ENCODE measurements around the gene CCDC149. TPM values are rescaled to one million over a fixed set of nuclear protein-coding genes. Genes with fewer than 3 reads are reported as not detected.

CCDC149 gene
- total and polyA plus RNA-seq, 2 donors (not counting 1 experiment from before 2014, with no cell fraction given), result not detected

GRCh38 chr4:24840826-24841543 is 71.9 kb downstream of the CCDC149 start:
- Mint-ChIP-seq H3K4me3 (no peak overlapping the region), H3K9me3 (ENCODE audit: insufficient read depth) (no peaks in the 10 kb centered on the region), H3K27ac (no peak overlapping the region), H3K27me3 (no peaks in the 10 kb centered on the region), H3K4me1 (no peaks in the 10 kb centered on the region)
- TF ChIP-seq CTCF (IDR thresholded peaks at IDR 0.05) (no peak), EZH2 (IDR thresholded peaks at IDR 0.05; ENCODE audit: borderline replicate concordance, insufficient read depth, low read depth, low read length, poor library complexity, severe bottlenecking) (no peak)
- H3K36me3 ChIP-seq (replicated peaks in 1 of 2; ENCODE audit: control extremely low read depth in 1 of 2, control insufficient read depth in 1 of 2, extremely low read depth in 1 of 2, insufficient read depth in 2 of 2, low read length in 1 of 2), result no peaks in the 10 kb centered on the region
- no peaks in the 10 kb centered on the region for H3K4me1 ChIP-seq (ENCODE audit: control insufficient read depth in 2 of 2, insufficient read depth in 2 of 2, low read length in 2 of 2)
- H3K4me2 ChIP-seq (replicated peaks; ENCODE audit: low read depth, low read length, poor library complexity, severe bottlenecking), result no peak overlapping the region
- no peak for DNase-seq
- no peak overlapping the region for H2AFZ ChIP-seq (ENCODE audit: insufficient read depth, low read depth, low read length, poor library complexity, severe bottlenecking)
- H3K27ac ChIP-seq (ENCODE audit: low read length in 2 of 2), result no peak overlapping the region
- no peak for ATAC-seq (ENCODE audit: low read depth)
- POLR2A ChIA-PET, result no interaction called here
- intact Hi-C loops (cut with micrococcal nuclease), result no loop called here
- WGBS (ENCODE audit: insufficient coverage), result 73% methylated on average over 3 of the region's 3 CpGs
- H4K20me1 ChIP-seq (ENCODE audit: control insufficient read depth, insufficient read depth, low read length, poor library complexity, severe bottlenecking), result no peaks in the 10 kb centered on the region
- H3K79me2 ChIP-seq (ENCODE audit: control insufficient read depth, insufficient read depth, low read length), result no peaks in the 10 kb centered on the region
- no peaks in the 10 kb centered on the region for H3K9me3 ChIP-seq (ENCODE audit: control extremely low read depth in 1 of 3, control insufficient read depth in 2 of 3, insufficient read depth in 1 of 3, low read length in 2 of 3)
- H3K27me3 ChIP-seq (replicated peaks in 1 of 4; ENCODE audit: control extremely low read depth in 1 of 4, control insufficient read depth in 3 of 4, insufficient read depth in 4 of 4, low read length in 3 of 4), result no peaks in the 10 kb centered on the region
- no peak overlapping the region for H3K4me3 ChIP-seq (ENCODE audit: control extremely low read depth in 1 of 5, extremely low read depth in 1 of 5, insufficient read depth in 1 of 5, low read depth in 2 of 5, low read length in 4 of 5)
- H3K9ac ChIP-seq (ENCODE audit: low read length), result no peak overlapping the region
- CTCF ChIA-PET, result no interaction called here

GRCh38 chr4:24840362-24840761 is 72.5 kb downstream of the CCDC149 start:
- H3K4me1 ChIP-seq (ENCODE audit: control insufficient read depth in 2 of 2, insufficient read depth in 2 of 2, low read length in 2 of 2), result no peaks in the 10 kb centered on the region
- ATAC-seq (ENCODE audit: low read depth) (no peak), DNase-seq (no peak)
- H3K4me3 ChIP-seq (ENCODE audit: control extremely low read depth in 1 of 5, extremely low read depth in 1 of 5, insufficient read depth in 1 of 5, low read depth in 2 of 5, low read length in 4 of 5), result no peak overlapping the region
- no peaks in the 10 kb centered on the region for H3K9me3 Mint-ChIP-seq (ENCODE audit: insufficient read depth)
- no peaks in the 10 kb centered on the region for H3K27me3 ChIP-seq (replicated peaks in 1 of 4; ENCODE audit: control extremely low read depth in 1 of 4, control insufficient read depth in 3 of 4, insufficient read depth in 4 of 4, low read length in 3 of 4)
- H3K27ac ChIP-seq (ENCODE audit: low read length in 2 of 2), result no peak overlapping the region
- no peaks in the 10 kb centered on the region for H3K4me1 Mint-ChIP-seq
- H3K9ac ChIP-seq (ENCODE audit: low read length), result no peak overlapping the region
- H3K4me3 Mint-ChIP-seq, result no peak overlapping the region
- WGBS (ENCODE audit: insufficient coverage), result 96% methylated on average over 5 of the region's 5 CpGs
- no peaks in the 10 kb centered on the region for H3K9me3 ChIP-seq (ENCODE audit: control extremely low read depth in 1 of 3, control insufficient read depth in 2 of 3, insufficient read depth in 1 of 3, low read length in 2 of 3)
- TF ChIP-seq EZH2 (IDR thresholded peaks at IDR 0.05; ENCODE audit: borderline replicate concordance, insufficient read depth, low read depth, low read length, poor library complexity, severe bottlenecking) (no peak), CTCF (IDR thresholded peaks at IDR 0.05) (no peak)
- no peak overlapping the region for H3K27ac Mint-ChIP-seq
- H3K27me3 Mint-ChIP-seq, result no peaks in the 10 kb centered on the region
- CTCF ChIA-PET, result no interaction called here
- intact Hi-C loops (cut with micrococcal nuclease), result no loop called here
- no peaks in the 10 kb centered on the region for H3K79me2 ChIP-seq (ENCODE audit: control insufficient read depth, insufficient read depth, low read length)
- no peaks in the 10 kb centered on the region for H3K36me3 ChIP-seq (replicated peaks in 1 of 2; ENCODE audit: control extremely low read depth in 1 of 2, control insufficient read depth in 1 of 2, extremely low read depth in 1 of 2, insufficient read depth in 2 of 2, low read length in 1 of 2)
- H2AFZ ChIP-seq (ENCODE audit: insufficient read depth, low read depth, low read length, poor library complexity, severe bottlenecking), result no peak overlapping the region
- no peak overlapping the region for H3K4me2 ChIP-seq (replicated peaks; ENCODE audit: low read depth, low read length, poor library complexity, severe bottlenecking)
- H4K20me1 ChIP-seq (ENCODE audit: control insufficient read depth, insufficient read depth, low read length, poor library complexity, severe bottlenecking), result no peaks in the 10 kb centered on the region
- POLR2A ChIA-PET, result no interaction called here
